GM15510 (cell line): ENCODE results near the gene VPS52.
A peak's percentile ranks its signal among the peaks of the same experiment; 100 is the strongest.

Source experiments
- POLR2A ChIP-seq: IDR thresholded peaks from 3 replicates; pipeline ENCODE4 v1.6.1; 2011; ENCODE audit warnings: borderline replicate concordance; ENCODE audit not compliant: insufficient read length; ENCODE audit errors: extremely low read depth

VPS52 gene

DNA sequence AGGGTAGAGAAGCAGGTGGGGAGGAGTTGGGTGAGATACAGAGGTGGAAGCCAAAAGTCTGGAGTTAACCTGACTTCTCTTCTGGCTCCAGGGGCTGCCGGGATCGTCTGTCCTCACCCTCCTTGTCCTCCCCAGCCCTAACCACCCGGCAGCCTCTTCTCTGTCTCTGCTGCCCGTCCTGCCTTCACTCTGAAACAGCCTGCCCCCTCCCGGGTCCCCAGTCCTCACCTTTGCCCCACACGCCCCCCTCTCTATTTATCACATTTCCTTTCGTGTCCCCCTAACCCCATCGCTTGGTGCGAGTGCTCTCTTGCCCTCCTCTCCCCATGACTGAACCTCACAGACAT, 57.7 kb downstream of the VPS52 start:
- no peak for TF ChIP-seq POLR2A

DNA sequence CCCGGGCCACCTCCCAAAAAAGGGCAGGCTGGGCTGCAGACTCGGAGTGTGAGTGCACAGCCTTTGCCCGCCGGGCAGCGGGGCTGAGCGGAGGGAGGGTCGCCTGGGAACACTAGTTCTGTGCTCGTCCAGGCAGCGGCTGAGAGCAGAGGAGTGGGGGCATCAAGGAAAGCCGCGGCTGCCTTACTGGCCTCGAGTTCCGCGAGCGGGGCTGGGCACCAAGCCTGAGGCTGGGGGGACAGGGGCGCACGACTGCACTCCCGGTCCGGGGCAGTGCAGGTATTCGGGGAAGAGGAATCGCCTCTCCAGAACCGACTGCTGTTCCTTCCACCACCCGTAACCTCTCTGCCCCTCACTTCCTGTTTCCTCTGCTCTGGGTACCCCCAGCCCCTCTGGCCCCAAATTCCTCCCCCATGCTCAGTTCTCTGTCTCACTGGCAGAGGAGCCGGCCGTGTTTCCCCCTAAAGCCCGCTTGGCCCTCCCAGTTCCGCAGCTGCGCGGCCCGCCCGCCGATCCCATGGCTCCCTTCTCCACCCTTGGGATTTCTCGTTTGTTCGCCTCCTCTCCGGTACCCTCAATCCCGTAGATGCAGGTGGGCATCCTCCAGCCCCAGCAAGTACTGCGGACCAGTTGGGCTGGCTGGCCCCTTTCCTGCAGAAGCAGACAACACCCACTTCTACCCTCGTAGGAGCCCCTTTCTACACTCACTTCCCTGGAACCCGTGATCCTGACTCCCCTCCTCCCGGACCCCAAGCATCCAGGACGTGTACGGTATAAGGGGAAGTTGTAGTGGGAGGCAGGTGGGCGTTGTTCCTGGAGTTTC, 58.3 kb downstream of the VPS52 start:
- TF ChIP-seq POLR2A: no peak

DNA sequence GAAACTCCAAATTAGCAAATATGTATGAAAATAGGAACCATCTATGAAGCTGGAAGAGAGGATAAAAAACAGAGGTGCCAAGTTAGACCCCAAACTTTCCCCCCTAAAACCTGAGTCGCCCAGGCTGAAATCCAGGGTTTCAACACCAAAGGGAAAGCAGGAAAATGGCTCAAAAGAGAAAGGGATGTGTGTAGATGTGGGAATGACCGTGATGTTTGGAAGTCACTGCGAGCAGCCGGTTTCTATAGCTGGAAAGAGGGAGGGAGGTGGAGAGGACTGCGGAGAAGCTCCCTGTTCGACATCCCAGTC, 58.9 kb downstream of the VPS52 start:
- TF ChIP-seq POLR2A: no peak

DNA sequence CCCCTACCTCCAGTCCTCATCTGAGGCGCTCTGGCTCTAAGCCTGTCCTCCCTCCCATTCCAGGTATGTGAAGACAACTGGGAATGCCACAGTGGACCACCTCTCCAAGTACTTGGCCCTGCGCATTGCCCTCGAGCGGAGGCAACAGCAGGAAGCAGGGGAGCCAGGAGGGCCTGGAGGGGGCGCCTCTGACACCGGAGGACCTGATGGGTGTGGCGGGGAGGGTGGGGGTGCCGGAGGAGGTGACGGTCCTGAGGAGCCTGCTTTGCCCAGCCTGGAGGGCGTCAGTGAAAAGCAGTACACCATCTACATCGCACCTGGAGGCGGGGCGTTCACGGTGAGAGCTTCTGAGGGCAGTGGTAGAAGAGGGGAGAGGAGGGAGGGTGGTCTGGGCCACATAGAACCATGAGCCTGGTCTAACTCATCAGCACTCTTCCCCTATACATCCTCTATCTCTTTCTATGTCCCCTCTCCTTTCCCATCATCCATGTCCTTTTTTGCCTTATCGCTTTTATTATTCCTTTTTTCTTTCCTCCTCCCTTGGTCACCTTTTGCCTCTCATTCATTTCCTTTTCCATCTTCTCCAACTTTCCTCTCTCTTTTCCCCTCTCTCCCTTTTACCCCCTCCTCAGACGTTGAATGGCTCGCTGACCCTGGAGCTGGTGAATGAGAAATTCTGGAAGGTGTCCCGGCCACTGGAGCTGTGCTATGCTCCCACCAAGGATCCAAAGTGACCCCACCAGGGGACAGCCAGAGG, 59.8 kb downstream of the VPS52 start:
- TF ChIP-seq POLR2A: no peak

DNA sequence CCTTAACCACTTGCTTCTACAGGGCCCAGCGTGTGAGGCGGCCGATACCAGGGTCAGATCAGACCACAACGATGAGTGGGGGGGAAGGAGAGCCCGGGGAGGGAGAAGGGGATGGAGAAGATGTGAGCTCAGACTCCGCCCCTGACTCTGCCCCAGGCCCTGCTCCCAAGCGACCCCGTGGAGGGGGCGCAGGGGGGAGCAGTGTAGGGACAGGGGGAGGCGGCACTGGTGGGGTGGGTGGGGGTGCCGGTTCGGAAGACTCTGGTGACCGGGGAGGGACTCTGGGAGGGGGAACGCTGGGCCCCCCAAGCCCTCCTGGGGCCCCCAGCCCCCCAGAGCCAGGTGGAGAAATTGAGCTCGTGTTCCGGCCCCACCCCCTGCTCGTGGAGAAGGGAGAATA, 60.5 kb downstream of the VPS52 start:
- no peak for TF ChIP-seq POLR2A

DNA sequence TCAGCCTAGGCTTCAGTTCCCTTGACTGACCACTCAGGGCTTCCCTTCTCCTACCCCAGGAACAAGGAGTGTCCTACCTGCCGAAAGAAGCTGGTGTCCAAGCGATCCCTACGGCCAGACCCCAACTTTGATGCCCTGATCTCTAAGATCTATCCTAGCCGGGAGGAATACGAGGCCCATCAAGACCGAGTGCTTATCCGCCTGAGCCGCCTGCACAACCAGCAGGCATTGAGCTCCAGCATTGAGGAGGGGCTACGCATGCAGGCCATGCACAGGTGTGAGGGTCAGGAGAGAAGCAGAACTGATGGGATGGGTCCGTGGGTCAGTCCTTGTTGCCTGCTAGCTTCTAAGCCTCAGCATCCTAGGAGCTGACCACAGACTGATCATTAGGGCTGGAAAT, 61.8 kb downstream of the VPS52 start:
- no peak for TF ChIP-seq POLR2A

DNA sequence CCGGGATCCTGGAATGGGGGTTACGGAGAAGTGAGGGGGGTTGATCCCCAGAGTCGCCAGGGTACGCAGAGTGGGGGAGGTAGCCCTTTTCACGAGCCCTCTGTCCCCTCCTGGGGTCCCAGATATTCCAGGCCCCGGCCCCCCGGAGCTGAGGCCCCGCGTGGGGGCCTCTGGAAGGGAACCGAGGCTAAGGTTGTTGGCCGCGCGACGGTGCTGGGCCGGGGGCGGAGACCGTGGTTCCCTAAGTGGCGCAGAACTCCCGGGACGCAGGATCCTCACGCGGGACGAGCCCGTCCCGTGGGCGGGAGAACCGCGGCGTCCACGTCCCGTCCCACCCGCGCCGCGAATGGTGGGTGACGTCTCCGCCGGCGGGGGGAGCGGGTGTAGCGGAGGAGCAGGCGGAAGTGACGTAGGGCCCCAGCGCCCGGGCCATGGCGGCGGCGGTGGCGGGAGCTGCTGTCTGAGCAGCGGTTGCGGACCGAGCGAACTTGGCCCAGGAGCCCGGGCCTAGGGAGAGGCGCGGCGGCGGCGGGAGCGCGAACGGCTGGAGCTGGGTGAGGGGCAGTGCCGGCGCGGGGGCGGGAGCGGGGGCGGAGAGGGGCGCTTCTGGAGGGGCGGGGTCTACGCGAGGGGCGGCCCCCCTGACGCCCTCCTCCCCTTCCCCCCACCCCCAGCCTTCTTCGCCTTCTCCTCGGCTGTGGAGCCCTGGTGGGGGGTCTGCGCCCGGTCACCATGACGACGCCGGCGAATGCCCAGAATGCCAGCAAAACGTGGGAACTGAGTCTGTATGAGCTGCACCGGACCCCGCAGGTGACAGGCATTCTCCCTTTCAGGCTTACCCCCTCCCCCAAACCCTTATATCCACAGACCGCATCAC, 63.3 kb downstream of the VPS52 start, which contains the start of gene RING1:
RING1 (plus strand) TSS at position 410 of the 877 bp plus-strand sequence; CDS start at position 733, 323 bp downstream.
- peak; percentile 95 for TF ChIP-seq POLR2A

DNA sequence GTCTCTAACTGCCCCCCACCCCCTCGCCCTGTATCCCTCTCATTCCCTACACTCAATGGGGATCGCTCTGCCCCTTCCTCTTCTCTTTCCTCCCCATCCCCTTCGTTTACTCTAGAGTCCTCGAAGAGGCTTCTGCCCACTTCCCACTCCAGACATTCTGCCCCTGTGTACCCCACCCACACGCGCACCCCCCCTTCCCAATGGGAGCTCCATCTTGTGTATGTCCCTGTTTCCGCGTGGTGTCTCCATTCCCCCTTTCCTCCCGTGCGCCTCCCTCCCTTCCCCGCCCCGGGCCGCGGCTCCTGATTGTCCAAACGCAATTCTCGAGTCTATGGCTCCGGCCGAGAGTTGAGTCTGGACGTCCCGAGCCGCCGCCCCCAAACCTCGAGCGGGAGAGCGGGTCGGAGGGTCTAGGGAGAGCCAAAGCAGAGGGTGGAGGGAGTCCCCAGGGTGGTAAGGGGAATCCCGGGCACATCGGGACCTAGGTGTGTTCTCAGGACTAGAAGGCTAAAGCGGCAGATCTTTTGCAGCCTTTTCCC, 64.1 kb downstream of the VPS52 start:
- TF ChIP-seq POLR2A: no peak

DNA sequence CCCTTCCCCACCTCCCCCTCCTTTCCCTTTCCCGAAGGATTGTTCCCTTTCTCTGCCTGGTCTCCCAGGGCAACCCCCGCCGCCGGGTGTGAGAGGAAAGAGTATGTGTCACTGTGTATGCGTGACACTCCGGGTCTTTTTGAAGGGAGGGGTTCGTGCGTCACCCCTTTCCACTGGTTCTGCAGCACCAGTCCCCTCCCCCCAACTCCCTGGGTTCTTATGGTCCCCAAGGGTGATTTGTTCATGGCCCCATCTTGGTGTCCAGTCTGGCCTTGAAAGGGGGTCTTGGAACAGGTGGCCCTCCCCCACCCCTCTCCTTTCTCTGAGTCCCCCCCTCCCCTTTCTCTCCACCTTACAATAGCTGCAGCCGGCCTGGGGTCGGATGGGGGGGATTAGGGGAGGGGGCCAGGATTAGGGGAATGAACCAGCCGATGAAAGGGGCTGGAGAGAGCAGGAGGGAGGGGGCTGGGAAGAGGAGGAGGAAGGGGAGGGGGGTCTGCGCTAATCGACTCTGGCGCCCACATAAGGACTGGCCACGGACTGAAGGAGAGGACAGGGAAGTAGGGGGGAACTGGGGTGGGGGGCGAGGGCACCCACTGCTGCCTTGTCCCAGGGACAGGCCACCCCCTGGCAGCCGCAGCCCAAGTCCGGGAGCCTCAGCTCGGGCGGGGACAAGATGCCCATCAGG, 64.7 kb downstream of the VPS52 start:
- TF ChIP-seq POLR2A: no peak

DNA sequence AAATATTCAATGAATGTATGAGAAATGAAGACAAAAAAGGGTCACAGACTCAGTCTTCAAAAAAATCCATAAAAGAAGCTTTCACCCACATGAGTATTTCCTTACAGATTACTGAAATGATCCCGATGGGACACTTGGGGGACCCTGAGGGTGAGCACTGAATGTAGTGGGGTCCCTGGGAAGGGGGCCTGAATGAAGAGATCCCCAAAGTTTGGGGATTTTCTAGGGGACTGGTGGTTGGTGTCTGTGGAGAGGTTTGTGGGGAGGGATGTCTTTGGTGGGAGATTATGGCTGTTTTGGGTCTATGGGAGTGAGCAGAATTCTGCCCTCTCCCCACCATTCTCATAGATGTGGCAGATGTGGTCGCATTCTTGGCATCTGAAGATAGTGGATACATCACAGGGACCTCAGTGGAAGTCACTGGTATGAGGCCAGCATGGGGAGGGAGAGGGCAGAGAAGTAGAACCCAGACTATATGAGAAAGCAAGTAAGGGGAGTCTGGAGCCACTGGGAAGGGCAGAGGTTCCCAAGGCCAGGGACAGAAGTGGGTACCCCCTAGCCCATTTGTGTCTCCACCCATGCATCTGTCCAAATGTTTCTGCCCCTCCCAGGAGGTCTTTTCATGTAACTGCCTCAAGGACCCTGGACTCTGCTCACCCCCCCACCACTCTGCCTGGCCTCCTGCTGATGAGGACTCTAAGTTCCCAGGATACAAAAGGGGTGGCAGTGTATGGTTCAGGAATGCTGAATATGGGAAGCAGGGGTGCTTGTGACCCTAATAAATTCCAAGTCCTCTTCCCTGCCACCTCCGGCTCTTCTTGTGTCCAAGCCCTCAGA, 65.4 kb downstream of the VPS52 start:
- no peak for TF ChIP-seq POLR2A

DNA sequence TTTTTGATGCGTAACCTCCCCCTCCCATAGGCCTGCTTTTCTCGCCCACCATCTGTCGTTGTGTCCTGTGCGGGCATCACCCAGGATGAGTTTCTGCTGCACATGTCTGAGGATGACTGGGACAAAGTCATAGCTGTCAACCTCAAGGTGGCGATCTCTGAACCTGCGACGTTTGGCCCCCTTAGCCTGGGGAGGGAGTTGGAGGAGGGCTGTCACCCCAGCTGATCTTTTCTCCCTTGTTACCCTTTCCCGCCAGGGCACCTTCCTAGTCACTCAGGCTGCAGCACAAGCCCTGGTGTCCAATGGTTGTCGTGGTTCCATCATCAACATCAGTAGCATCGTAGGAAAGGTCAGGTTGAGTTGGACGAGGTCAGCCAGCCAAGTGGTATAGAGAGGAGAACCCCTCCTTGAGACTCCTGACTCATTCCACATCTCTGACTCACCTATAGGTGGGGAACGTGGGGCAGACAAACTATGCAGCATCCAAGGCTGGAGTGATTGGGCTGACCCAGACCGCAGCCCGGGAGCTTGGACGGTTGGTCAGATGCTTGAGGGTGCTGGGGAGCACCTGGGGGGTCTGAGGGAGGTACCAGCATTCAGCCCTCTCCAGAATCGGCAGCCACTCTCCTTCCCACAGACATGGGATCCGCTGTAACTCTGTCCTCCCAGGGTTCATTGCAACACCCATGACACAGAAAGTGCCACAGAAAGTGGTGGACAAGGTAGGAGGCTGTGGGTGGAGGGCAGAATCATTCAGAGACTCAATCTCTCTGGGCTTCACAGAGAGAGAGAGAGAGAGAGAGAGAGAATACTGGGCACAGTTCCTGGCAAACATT, 66.3 kb downstream of the VPS52 start:
- no peak for TF ChIP-seq POLR2A

DNA sequence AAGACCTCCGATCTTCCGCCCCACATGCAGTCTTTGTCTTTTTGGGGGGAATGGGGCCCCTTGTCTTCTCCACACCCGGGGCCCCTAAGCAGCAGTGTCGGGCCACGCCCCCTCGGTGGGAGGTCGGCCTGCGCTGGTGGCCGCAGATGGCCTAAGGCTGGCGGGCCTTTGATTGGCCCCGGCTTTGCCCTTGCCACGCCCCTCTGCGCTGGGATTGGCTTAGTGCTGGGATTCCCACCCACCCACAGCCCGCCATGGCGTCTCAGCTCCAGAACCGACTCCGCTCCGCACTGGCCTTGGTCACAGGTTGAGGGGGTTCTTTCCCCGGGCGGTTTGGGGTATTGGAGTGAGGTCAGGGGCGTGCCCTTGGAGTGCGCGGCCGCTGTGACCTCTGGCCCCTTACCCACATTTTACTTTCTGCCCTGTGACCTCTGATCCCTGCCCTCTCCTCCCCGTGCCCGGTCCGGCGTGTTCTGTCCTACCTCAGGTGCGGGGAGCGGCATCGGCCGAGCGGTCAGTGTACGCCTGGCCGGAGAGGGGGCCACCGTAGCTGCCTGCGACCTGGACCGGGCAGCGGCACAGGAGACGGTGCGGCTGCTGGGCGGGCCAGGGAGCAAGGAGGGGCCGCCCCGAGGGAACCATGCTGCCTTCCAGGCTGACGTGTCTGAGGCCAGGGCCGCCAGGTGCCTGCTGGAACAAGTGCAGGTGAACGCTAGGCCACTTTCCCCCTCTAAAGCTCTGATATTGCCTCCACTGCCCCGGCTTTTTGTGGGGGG, 67.1 kb downstream of the VPS52 start, which contains the start of gene HSD17B8:
HSD17B8 (plus strand) TSS at position 241 of the 776 bp plus-strand sequence; CDS start at position 255, 14 bp downstream.
- peak; percentile 72 for TF ChIP-seq POLR2A
